K562 (cell line): ENCODE measurements around the gene GALNS. TPM values are rescaled to one million over a fixed set of nuclear protein-coding genes. Genes with fewer than 3 reads are reported as not detected.

Experiments
- ATAC-seq: fragments of 200-7000 bp; cut with Tn5 transposase; 3 replicates; pipeline ENCODE4 v1.9.1; 2020; ENCODE audit warnings: moderate library complexity
- BruUV-seq: library from RNA; stranded (reverse); fragments of 400-500 nt; replicated peaks from 2 replicates; lab custom pipeline; 2021; lab: Mats Ljungman, UMichigan
- CTCF ChIA-PET: fragments of 300-600 bp; formaldehyde crosslinking; extraction: SDS; loops from one replicate; lab custom pipeline; 2021; ENCODE audit warnings: low intra/inter-chr PET ratio; lab: Yijun Ruan, JAX
- POLR2A ChIA-PET: fragments of 300-600, 350-650 bp; sonication (Branson Sonifier 250); formaldehyde crosslinking; extraction: SDS; loops from one replicate; lab custom pipeline; 2021; ENCODE audit warnings: antibody characterized with exemption, inconsistent platforms; lab: Yijun Ruan, JAX
- DNase-seq, 4 experiments: peaks; one replicate each; pipeline versions ENCODE4 v3.0.0 to v3.0.0-alpha.2; 2011 to 2018; ENCODE audit warnings: low spot score in 3 of 4, mixed read lengths in 3 of 4; ENCODE audit errors: extremely low read depth in 1 of 4
- FAIRE-seq: peaks from 2 replicates; lab custom pipeline; 2011; peaks lifted over from hg19 to GRCh38; lab: Jason Lieb, UNC
- H2AFZ ChIP-seq: 2 replicates; pipeline ENCODE4 v1.6.0; 2011; ENCODE audit warnings: low read depth, low read length, control low read depth, inconsistent platforms
- H3K27ac ChIP-seq: fragments of 200-600 bp; 3 replicates; pipeline ENCODE4 v1.8.0; 2011; ENCODE audit warnings: low read depth, mild to moderate bottlenecking, control low read depth, inconsistent platforms, low read length, moderate library complexity, mixed read lengths; ENCODE audit errors: extremely low read depth
- H3K27me3 ChIP-seq, 2 experiments: fragments of 300-600 bp in 1 of 2; 2 replicates in 1 of 2; 3 replicates in 1 of 2; pipeline versions ENCODE4 v1.6.0 to v1.8.0; 2011; ENCODE audit warnings: inconsistent platforms in 2 of 2, low read length in 2 of 2, mild to moderate bottlenecking in 1 of 2, mixed read lengths in 1 of 2, moderate library complexity in 1 of 2; ENCODE audit not compliant: control insufficient read depth in 2 of 2, insufficient read depth in 2 of 2
- H3K36me3 ChIP-seq: fragments of 300-600 bp; 3 replicates; pipeline ENCODE4 v1.8.0; 2011; ENCODE audit warnings: mild to moderate bottlenecking, low read length, inconsistent platforms; ENCODE audit not compliant: control insufficient read depth, insufficient read depth
- H3K4me1 ChIP-seq, 2 experiments: fragments of 200-600 bp in 1 of 2; replicated peaks in 1 of 2; 2 replicates in 1 of 2; 3 replicates in 1 of 2; pipeline versions ENCODE4 v1.5.1 to v1.8.0; 2011; ENCODE audit warnings: inconsistent platforms in 2 of 2, low read length in 2 of 2, mild to moderate bottlenecking in 1 of 2, mixed read lengths in 1 of 2, moderate library complexity in 1 of 2; ENCODE audit not compliant: control insufficient read depth in 2 of 2, insufficient read depth in 2 of 2
- H3K4me2 ChIP-seq: 2 replicates; pipeline ENCODE4 v1.6.1; 2011; ENCODE audit warnings: low read length, control low read depth, inconsistent platforms, mixed read lengths; ENCODE audit not compliant: insufficient read depth
- H3K4me3 ChIP-seq: fragments of 200-600 bp; sonication (generic), shearing (Covaris generic); 2 replicates; pipeline ENCODE4 v1.5.1; 2016; ENCODE audit warnings: control low read depth, inconsistent platforms
- H3K79me2 ChIP-seq: fragments of 200-600 bp; 3 replicates; pipeline ENCODE4 v1.8.0; 2011; ENCODE audit warnings: low read length, inconsistent platforms; ENCODE audit not compliant: control insufficient read depth, insufficient read depth
- H3K9ac ChIP-seq, 2 experiments: 2 replicates each; pipeline versions ENCODE4 v1.6.0 to v1.6.1; 2011; ENCODE audit warnings: low read depth in 2 of 2, low read length in 2 of 2, control low read depth in 1 of 2, inconsistent platforms in 1 of 2, mild to moderate bottlenecking in 1 of 2, mixed read lengths in 1 of 2; ENCODE audit not compliant: insufficient read depth in 1 of 2
- H3K9me1 ChIP-seq: one replicate; pipeline ENCODE4 v1.6.0; 2011; ENCODE audit warnings: inconsistent platforms, mild to moderate bottlenecking, low read length, moderate library complexity; ENCODE audit not compliant: control insufficient read depth, insufficient read depth
- H3K9me3 ChIP-seq: replicated peaks from 2 replicates; pipeline ENCODE4 v1.5.1; 2011; ENCODE audit warnings: low read depth, low read length, inconsistent platforms; ENCODE audit not compliant: control insufficient read depth, insufficient read depth
- H4K20me1 ChIP-seq: replicated peaks from 2 replicates; pipeline ENCODE4 v1.6.1; 2011; ENCODE audit warnings: low read length, inconsistent platforms, mixed read lengths; ENCODE audit not compliant: control insufficient read depth, insufficient read depth
- MCM5 ChIP-seq: fragments of 450-650 bp; IDR thresholded peaks from 2 replicates; pipeline ENCODE4 v1.6.1; 2016; ENCODE audit warnings: low read depth
- PHF8 ChIP-seq: fragments of 200-600 bp; sonication (generic); IDR thresholded peaks from 2 replicates; pipeline ENCODE4 v1.6.1; 2012; ENCODE audit warnings: mixed run types, mild to moderate bottlenecking, inconsistent platforms, low read length, moderate library complexity, borderline replicate concordance
- RBM22 ChIP-seq: fragments of 200-400 bp; formaldehyde crosslinking; IDR thresholded peaks from 2 replicates; pipeline ENCODE4 v1.6.1; 2018; ENCODE audit warnings: low read length, low read depth; ENCODE audit not compliant: poor library complexity, severe bottlenecking
- SAFB2 ChIP-seq: fragments of 200-400 bp; formaldehyde crosslinking; IDR thresholded peaks from 2 replicates; pipeline ENCODE4 v1.6.1; 2018; ENCODE audit warnings: borderline replicate concordance, low read length, low read depth, moderate library complexity; ENCODE audit not compliant: severe bottlenecking
- SLC30A9 ChIP-seq: fragments of 250-450 bp; sonication (Bioruptor Pico); IDR thresholded peaks from 2 replicates; pipeline ENCODE4 v1.8.0; 2022; ENCODE audit warnings: mild to moderate bottlenecking, moderate library complexity
- ZNF445 ChIP-seq: fragments of 250-450 bp; sonication (Bioruptor Pico); IDR thresholded peaks from 2 replicates; pipeline ENCODE4 v1.4.0; 2020; ENCODE audit warnings: low read depth, mild to moderate bottlenecking, moderate library complexity
- ZNF507 ChIP-seq: conservative IDR thresholded peaks from 2 replicates; pipeline ENCODE4 v1.6.1; 2017; ENCODE audit warnings: missing genetic modification characterization, missing compliant biosample characterization
- WGBS: fragments of 100-300 bp; shearing (Covaris generic); methylation state at CpG from one replicate; pipeline ENCODE4 v1.1.6; 2016; ENCODE audit warnings: low coverage, mixed read lengths; ENCODE audit not compliant: insufficient coverage; ENCODE audit errors: missing lambda C conversion rate; 5-methylcytosine and 5-hydroxymethylcytosine counted together
- in situ Hi-C: fragments of 300-500 bp; cut with MboI; formaldehyde crosslinking; loops from 4 replicates; pipeline ENCODE4 v1.15.0; 2018; ENCODE audit warnings: inconsistent platforms, mixed read lengths
- intact Hi-C: fragments of 100-400 bp; cut with micrococcal nuclease; formaldehyde crosslinking; loops from 2 replicates; pipeline ENCODE4 v1.14.2; 2022
- polyA plus RNA-seq, 8 experiments: library from polyadenylated mRNA; depleted of rRNA in 4 of 8; stranded (reverse) in 5 of 8; unstranded in 3 of 8; fragments of >200 nt; fragmentation: Nextera tagmentation in 2 of 8; fragmentation: Illumina TruSeq in 1 of 8; extraction: Ambion mirVana in 2 of 8; extraction: Trizol in 1 of 8; gene quantifications; 2 replicates each; pipeline versions ENCODE4 v1.2.1 to v1.2.3, GENCODE V29; 2011 to 2014; ENCODE audit warnings: inconsistent platforms in 1 of 8, missing spikeins in 1 of 8
- total RNA-seq, 7 experiments: library from RNA; depleted of rRNA in 6 of 7; stranded (reverse); fragments of >200 nt in 6 of 7; fragmentation: Illumina TruSeq in 2 of 7; extraction: Trizol in 2 of 7; gene quantifications; 2 replicates each; pipeline versions ENCODE4 v1.2.1 to v1.2.3, GENCODE V29; 2011 to 2021; ENCODE audit warnings: low replicate concordance in 1 of 7
- TF ChIP-seq, protein P1 (sequence below): fragments of 200-800 bp; sonication (Bioruptor generic); IDR thresholded peaks from 2 replicates; pipeline ENCODE4 v1.6.1; 2016; ENCODE audit warnings: missing genetic modification characterization, missing compliant biosample characterization
- TF ChIP-seq, protein P2 (sequence below): IDR thresholded peaks from 2 replicates; pipeline ENCODE4 v1.6.1; 2012; ENCODE audit warnings: low read depth, low read length, improper control_type of control experiment, borderline replicate concordance

GALNS gene
- total and polyA plus RNA-seq, 9 of the 15 experiments (the other 6 are each of a cell fraction or from before 2014, with no cell fraction given) = 0.38 to 13.2 (median 4.3) TPM

GRCh38 chr16:88805887-88806393 is 50.8 kb downstream of the GALNS start (continued):
- TF ChIP-seq ZNF507 (no peak), SLC30A9 (CRISPR knock-in tag) (no peak), ZNF445 (CRISPR knock-in tag) (no peak)

- H3K27me3 ChIP-seq = no peaks in the 10 kb centered on the region; a peak in 1 of 5 replicates
- ChIA-PET POLR2A (interaction anchor here (0.6 to 1.5 kb wide), 3 partner anchors 12 to 394 kb away, joined by 3 to 4 read pairs (median 4); no protein-coding TSS in a partner anchor), CTCF (no interaction called here)
- H3K4me2 ChIP-seq = peak overlapping the region; percentile 76
- TF ChIP-seq SAFB2 (no peak), RBM22 (peak; percentile 11), PHF8 (no peak), MCM5 (no peak)
- TF ChIP-seq, protein P1, sequence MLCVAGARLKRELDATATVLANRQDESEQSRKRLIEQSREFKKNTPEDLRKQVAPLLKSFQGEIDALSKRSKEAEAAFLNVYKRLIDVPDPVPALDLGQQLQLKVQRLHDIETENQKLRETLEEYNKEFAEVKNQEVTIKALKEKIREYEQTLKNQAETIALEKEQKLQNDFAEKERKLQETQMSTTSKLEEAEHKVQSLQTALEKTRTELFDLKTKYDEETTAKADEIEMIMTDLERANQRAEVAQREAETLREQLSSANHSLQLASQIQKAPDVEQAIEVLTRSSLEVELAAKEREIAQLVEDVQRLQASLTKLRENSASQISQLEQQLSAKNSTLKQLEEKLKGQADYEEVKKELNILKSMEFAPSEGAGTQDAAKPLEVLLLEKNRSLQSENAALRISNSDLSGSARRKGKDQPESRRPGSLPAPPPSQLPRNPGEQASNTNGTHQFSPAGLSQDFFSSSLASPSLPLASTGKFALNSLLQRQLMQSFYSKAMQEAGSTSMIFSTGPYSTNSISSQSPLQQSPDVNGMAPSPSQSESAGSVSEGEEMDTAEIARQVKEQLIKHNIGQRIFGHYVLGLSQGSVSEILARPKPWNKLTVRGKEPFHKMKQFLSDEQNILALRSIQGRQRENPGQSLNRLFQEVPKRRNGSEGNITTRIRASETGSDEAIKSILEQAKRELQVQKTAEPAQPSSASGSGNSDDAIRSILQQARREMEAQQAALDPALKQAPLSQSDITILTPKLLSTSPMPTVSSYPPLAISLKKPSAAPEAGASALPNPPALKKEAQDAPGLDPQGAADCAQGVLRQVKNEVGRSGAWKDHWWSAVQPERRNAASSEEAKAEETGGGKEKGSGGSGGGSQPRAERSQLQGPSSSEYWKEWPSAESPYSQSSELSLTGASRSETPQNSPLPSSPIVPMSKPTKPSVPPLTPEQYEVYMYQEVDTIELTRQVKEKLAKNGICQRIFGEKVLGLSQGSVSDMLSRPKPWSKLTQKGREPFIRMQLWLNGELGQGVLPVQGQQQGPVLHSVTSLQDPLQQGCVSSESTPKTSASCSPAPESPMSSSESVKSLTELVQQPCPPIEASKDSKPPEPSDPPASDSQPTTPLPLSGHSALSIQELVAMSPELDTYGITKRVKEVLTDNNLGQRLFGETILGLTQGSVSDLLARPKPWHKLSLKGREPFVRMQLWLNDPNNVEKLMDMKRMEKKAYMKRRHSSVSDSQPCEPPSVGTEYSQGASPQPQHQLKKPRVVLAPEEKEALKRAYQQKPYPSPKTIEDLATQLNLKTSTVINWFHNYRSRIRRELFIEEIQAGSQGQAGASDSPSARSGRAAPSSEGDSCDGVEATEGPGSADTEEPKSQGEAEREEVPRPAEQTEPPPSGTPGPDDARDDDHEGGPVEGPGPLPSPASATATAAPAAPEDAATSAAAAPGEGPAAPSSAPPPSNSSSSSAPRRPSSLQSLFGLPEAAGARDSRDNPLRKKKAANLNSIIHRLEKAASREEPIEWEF = no peak
- TF ChIP-seq, protein P2, sequence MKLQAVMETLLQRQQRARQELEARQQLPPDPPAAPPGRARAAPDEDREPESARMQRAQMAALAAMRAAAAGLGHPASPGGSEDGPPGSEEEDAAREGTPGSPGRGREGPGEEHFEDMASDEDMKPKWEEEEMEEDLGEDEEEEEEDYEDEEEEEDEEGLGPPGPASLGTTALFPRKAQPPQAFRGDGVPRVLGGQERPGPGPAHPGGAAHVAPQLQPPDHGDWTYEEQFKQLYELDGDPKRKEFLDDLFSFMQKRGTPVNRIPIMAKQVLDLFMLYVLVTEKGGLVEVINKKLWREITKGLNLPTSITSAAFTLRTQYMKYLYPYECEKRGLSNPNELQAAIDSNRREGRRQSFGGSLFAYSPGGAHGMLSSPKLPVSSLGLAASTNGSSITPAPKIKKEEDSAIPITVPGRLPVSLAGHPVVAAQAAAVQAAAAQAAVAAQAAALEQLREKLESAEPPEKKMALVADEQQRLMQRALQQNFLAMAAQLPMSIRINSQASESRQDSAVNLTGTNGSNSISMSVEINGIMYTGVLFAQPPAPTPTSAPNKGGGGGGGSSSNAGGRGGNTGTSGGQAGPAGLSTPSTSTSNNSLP = no peak
- 90% methylated on average over 19 of the region's 22 CpGs for WGBS
- H3K36me3 ChIP-seq = peaks cover 64% of the 10 kb centered on the region; the same call in 2 of the 3 replicates
- peaks cover 23 to 87% of the 10 kb centered on the region in 2 experiments for H3K4me1 ChIP-seq
- H3K9me3 ChIP-seq = no peaks in the 10 kb centered on the region
- H3K9me1 ChIP-seq = no peaks in the 10 kb centered on the region
- peaks cover 26% of the 10 kb centered on the region; the same call in 1 of the 2 replicates for H4K20me1 ChIP-seq
- intact Hi-C loops (loop anchor here (10.0 kb wide), 1 partner anchor 759 kb away; the partner anchor contains the start of gene RPL13), in situ Hi-C loops (no loop called here)
- no peak overlapping the region for H2AFZ ChIP-seq
- H3K9ac ChIP-seq = peak overlapping the region; percentile 95 to 98
- H3K27ac ChIP-seq = peak overlapping the region; percentile 86; the same call in 2 of the 3 replicates
- DNase-seq (no peak), ATAC-seq (no peak), FAIRE-seq (no peak)
- no TSS peak for BruUV-seq
- peaks cover 87% of the 10 kb centered on the region for H3K79me2 ChIP-seq
- peak overlapping the region; percentile 89; the same call in 1 of the 2 replicates for H3K4me3 ChIP-seq
These were observed 51.4 kb downstream of the GALNS start for GRCh38 chr16:88805340-88805715.
